Measurements from ENCODE around the gene ZCRB1. TPM values are rescaled to one million over a fixed set of nuclear protein-coding genes. Genes with fewer than 3 reads are reported as not detected.
"Not testable (repeated sequence)": the region's sequence is repeated elsewhere in the genome, so short reads cannot be mapped to it uniquely, and the experiment has no call there.

Gene ZCRB1
- total RNA-seq, 1 donor from 2014 or later: 4.4 TPM

GRCh38 chr12:42364692-42365091 lies 38.8 kb upstream of the ZCRB1 start:
- intact Hi-C loops (cut with DNase I): no loop called here
- Histone ChIP-seq H3K27ac (no peak overlapping the region), H3K4me3 (no peak overlapping the region), H3K27me3 (no peaks in the 10 kb centered on the region), H3K9me3 (no peaks in the 10 kb centered on the region), H3K4me1 (peaks cover 0 to 3% of the 10 kb centered on the region in 2 donors), H3K36me3 (no peaks in the 10 kb centered on the region)
- no peak for DNase-seq (ENCODE audit: low spot score in 2 of 2)
- no peak for TF ChIP-seq CTCF (IDR thresholded peaks at IDR 0.05)

- DNase-seq (ENCODE audit: low spot score in 2 of 2): no peak
- intact Hi-C loops (cut with DNase I): no loop called here
Observed at GRCh38 chr12:42362647-42363260, 36.9 kb upstream of the ZCRB1 start.

GRCh38 chr12:42361909-42362646 lies 36.2 kb upstream of the ZCRB1 start:
- Histone ChIP-seq H3K36me3 (no peaks in the 10 kb centered on the region), H3K4me3 (no peak overlapping the region), H3K4me1 (peaks cover 0 to 3% of the 10 kb centered on the region in 2 donors), H3K9me3 (no peaks in the 10 kb centered on the region), H3K27me3 (no peaks in the 10 kb centered on the region), H3K27ac (no peak overlapping the region)
- intact Hi-C loops (cut with DNase I): no loop called here
- TF ChIP-seq CTCF (IDR thresholded peaks at IDR 0.05): no peak
- DNase-seq (ENCODE audit: low spot score in 2 of 2): no peak

More at GRCh38 chr12:42362647-42363260, 36.9 kb upstream of the ZCRB1 start:
- H3K4me3 ChIP-seq: no peak overlapping the region
- H3K4me1 ChIP-seq: peaks cover 0 to 3% of the 10 kb centered on the region in 2 donors
- no peaks in the 10 kb centered on the region for H3K36me3 ChIP-seq
- TF ChIP-seq CTCF (IDR thresholded peaks at IDR 0.05): no peak
- no peak overlapping the region for H3K27ac ChIP-seq
- no peaks in the 10 kb centered on the region for H3K9me3 ChIP-seq
- H3K27me3 ChIP-seq: no peaks in the 10 kb centered on the region

GRCh38 chr12:42360747-42361403 lies 35.0 kb upstream of the ZCRB1 start:
- H3K36me3 ChIP-seq: peaks cover 0 to 3% of the 10 kb centered on the region in 2 donors
- intact Hi-C loops (cut with DNase I): no loop called here
- H3K4me1 ChIP-seq: peaks cover 0 to 3% of the 10 kb centered on the region in 2 donors
- no peaks in the 10 kb centered on the region for H3K27me3 ChIP-seq
- H3K4me3 ChIP-seq: no peak overlapping the region
- H3K9me3 ChIP-seq: no peaks in the 10 kb centered on the region
- no peak for DNase-seq (ENCODE audit: low spot score in 2 of 2)
- no peak overlapping the region for H3K27ac ChIP-seq
- no peak for TF ChIP-seq CTCF (IDR thresholded peaks at IDR 0.05)

GRCh38 chr12:42356344-42356743 lies 30.4 kb upstream of the ZCRB1 start:
- intact Hi-C loops (cut with DNase I): no loop called here
- DNase-seq (ENCODE audit: low spot score in 2 of 2): no peak
- H3K27me3 ChIP-seq: no peaks in the 10 kb centered on the region
- no peak for TF ChIP-seq CTCF (IDR thresholded peaks at IDR 0.05)
- no peak overlapping the region for H3K27ac ChIP-seq
- no peak overlapping the region for H3K4me3 ChIP-seq
- H3K4me1 ChIP-seq: peaks cover 0 to 3% of the 10 kb centered on the region in 2 donors
- H3K36me3 ChIP-seq: peaks cover 6 to 13% of the 10 kb centered on the region in 2 donors
- H3K9me3 ChIP-seq: no peaks in the 10 kb centered on the region

- H3K27me3 ChIP-seq; H3K9me3 ChIP-seq; H3K4me1 ChIP-seq; intact Hi-C loops (cut with DNase I); H3K27ac ChIP-seq; H3K4me3 ChIP-seq: not testable (repeated sequence)
- DNase-seq (ENCODE audit: low spot score in 2 of 2): peak in 1 of 2 donors; percentile 57
- H3K36me3 ChIP-seq: peaks cover 3 to 11% of the 10 kb centered on the region in 2 donors
Observed at GRCh38 chr12:42350021-42350407, 24.1 kb upstream of the ZCRB1 start.

- intact Hi-C loops (cut with DNase I); H3K27ac ChIP-seq; H3K4me1 ChIP-seq; H3K27me3 ChIP-seq; H3K4me3 ChIP-seq; DNase-seq (ENCODE audit: low spot score in 2 of 2); H3K36me3 ChIP-seq; H3K9me3 ChIP-seq: not testable (repeated sequence)
Observed at GRCh38 chr12:42349119-42350020, 23.5 kb upstream of the ZCRB1 start.
